HG03520 (cell line): ENCODE data around the gene COX8C.
"Not testable (repeated sequence)": the region's sequence is repeated elsewhere in the genome, so short reads cannot be mapped to it uniquely, and the experiment has no call there.

Experiments
- ATAC-seq: cut with Tn5 transposase; IDR thresholded peaks from one replicate; pipeline ENCODE4 v1.9.1; 2021; ENCODE audit warnings: mild to moderate bottlenecking, moderate library complexity; ENCODE audit not compliant: unreplicated experiment

COX8C gene

DNA sequence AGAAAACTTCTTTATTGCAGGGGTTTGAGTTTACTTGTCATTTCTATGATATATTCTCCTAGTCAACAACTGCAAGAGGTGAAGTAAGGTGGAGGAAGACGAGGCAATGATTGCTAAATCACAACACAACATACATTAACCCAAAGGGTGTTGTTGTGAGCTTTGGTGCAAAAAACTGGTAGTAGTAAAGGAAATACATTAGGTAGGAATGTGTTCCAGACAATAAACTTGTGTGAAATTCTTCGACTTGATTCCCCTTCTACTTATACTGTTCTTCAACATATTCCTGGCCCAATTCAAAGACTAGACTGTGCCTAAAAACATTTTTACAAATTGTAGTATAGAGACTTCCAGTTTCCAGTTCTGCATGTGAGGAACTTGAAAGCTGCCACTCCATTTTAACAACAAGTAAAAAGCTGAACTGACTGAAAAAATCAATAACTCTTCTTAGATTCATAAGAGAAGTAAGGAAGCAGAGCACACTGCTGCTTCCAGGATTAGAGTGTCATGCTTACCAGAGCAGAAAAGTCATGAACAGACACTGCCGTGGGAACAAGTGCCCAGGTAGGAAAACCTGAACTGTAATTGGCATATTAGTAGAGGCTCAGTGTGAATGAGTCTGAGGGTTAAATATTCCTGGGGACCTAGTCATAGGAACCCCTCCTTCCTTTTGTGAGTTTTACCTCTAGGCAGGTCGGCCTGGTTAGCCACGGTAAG, 22.2 kb downstream of the COX8C start:
- ATAC-seq: no peak

DNA sequence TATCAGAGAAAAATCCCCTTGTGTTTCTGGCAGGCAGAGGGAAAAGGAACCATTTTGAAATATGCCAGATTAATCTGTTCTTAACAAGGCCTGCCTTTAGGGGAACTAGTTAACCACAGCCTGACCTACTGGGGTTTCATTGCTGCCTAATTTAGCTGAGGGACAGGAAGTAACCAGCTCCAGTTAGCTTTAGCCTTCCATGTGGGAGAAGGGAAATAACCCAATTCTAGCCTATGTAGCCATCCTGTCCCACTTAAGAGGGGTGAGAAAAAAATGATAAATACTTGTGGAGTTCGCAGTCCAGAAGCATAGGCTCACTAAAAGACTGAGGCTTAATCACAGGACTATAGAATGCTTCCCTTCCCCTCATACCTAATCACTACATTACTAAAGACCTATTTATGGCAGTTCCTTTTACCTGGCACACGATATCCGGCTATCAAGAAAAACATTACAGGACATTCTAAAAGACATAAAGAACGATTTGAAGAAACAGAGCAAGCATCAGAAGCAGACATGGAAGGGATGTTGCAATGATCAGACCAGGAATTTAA, 22.8 kb downstream of the COX8C start:
- ATAC-seq: peak; percentile 85

DNA sequence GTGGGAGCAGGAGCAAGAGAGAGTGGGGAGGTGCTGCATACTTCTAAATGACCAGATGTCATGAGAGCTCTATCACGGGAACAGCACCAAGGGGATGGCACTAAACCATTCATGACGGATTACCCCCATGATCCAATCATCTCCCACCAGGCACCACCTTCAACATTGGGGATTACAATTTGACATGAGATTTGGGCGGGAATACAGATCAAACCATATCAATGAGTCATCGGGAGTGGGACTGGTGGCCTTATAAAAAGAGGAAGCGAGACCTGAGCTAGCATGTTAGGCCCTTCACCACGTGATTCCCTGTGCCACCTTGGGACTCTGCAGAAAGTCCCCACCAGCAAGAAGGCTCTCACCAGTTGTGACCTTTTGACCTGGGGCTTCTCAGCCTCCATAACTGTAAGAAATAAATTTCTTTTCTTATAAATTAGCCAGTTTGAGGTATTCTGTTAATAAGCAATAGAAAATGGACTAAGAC, 28.7 kb downstream of the COX8C start:
- ATAC-seq: peak; percentile 92

DNA sequence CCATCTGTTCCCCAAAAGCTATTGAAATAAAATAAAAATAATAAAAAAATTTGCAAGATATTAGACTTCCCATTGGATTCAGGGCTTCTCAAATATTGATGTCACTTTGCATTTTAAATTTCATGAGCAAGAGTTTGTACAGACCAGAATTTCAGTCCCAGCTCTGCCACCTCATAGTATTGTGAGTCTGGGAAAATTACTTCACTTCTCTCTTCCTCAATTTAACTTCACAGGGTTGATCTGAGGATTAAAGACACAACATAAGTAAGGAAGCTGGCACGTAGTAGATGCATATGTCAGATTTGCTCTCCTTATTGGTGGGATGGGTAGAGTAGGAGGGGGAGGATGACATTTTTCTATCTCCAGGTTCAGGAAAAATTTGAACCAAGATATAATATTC, 32.8 kb downstream of the COX8C start:
- ATAC-seq: no peak

DNA sequence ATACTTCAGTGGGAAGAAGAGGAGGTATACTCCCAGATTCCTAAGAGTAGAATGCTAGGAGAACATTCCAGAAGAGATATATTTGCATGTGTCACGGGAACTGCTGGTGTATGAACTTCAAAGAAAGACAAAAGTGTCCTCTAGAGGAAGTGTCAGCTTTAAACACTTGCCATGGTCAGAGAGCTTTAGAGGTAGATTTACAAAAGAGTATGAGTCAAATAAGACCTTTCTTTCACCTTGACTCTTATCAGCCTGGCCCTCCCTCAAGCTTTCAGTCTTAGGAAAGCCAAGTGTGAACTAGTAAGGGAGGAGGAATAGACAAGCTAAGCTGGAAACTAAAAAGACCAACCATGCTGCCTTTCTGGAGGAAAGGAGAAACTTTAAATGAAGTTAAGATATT, 34.7 kb downstream of the COX8C start:
- ATAC-seq: no peak

DNA sequence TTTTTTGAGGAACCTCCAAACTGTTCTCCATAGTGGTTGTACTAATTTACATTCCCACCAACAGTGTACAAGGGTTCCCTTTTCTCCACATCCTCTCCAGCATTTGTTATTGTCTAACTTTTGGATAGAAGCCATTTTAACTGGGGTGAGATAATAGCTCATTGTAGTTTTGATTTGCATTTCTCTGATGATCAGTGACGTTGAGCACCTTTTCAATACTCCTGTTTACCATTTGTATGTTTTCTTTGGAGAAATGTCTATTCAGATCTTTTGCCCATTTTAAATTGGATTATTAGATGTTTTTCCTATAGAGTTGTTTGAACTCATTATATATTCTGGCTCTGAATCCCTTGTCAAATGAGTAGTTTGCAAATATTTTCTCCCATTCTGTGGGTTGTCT, 37.3 kb downstream of the COX8C start:
- not testable (repeated sequence) for ATAC-seq

DNA sequence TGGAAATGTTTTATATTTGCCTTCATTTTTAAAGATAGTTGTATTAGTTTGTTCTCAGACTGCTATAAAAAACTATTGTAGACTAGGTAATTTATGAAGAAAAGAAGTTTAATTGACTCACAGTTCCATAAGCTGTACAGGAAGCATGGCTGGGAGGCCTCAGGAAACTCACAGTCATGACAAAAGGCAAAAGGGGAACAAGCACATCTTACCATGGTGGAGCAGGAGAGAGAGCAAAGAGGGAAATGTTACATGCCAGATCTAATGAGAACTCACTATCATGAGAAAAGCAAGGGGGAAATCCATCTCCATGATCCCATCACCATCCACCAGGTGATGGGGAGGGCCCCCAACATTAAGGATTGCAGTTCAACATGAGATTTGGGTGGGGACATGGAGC, 48.2 kb downstream of the COX8C start:
- no peak for ATAC-seq

DNA sequence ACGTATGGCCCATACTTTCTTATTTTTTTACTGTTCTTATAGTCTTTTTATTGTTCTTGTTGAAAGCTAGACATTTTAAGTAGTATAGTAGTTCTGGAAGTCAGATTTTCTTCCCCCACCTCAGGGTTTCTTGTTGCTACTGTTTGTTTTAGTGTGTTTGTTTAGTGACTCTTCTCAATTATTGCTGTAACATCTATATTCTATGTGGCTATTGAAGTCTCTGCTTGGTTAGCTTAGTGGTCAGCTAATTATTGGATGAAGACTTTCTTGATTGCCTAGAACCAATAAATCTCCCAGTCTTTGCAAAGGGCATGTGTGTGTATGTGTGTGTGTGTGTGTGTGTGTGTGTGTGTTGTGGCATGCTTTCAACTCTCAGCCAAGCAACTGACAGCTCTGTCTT, 49.5 kb downstream of the COX8C start:
- no peak for ATAC-seq
